Measurements from ENCODE around the gene ARHGAP27. TPM values are rescaled to one million over a fixed set of nuclear protein-coding genes. Genes with fewer than 3 reads are reported as not detected.
"Not testable (repeated sequence)": the region's sequence is repeated elsewhere in the genome, so short reads cannot be mapped to it uniquely, and the experiment has no call there.

Gene ARHGAP27
- total RNA-seq, 1 donor from 2014 or later, result 155 TPM

DNA sequence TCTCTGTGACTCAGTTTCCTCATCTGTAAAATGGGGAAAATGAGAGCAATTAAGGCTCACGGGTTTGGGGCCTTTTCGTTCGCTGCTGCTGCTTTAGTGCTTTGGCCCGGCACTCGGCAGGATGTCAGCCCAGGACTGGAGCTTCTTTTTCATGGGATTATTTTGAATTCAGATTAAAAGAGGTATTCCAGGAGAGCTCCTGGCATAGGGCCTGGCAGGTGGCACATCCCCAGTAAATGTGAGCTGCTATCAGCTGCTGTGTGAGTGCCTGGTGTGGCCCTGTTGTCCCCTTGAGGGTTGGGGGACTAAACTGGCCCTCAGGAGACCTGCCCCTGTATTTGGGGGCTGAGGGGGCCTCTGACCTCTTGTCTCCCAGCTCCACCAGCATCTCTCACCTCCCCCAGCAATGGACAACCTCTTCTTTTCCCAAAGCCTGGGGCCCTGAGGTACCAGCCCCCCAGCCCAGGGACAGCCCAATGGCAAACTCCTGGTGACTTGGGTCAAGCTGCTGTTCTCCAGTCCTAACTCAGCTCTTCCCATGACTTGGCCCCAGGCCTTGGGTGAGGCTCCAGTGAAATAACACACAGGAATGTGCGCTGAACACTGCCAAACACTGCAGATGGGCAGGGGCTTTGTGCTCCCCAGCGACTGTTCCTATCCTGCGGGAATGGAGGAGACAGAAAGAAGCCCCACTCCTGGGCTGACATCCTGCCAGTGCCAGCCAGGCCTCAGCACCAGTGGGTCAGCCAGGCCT lies 14.4 kb upstream of the ARHGAP27 start:
- DNase-seq (ENCODE audit: low spot score), result not testable (repeated sequence)
- Mint-ChIP-seq H3K4me3 (ENCODE audit: unreplicated experiment) (peak overlapping the region; percentile 51), H3K36me3 (ENCODE audit: low read depth, unreplicated experiment) (peaks cover 11% of the 10 kb centered on the region)

DNA sequence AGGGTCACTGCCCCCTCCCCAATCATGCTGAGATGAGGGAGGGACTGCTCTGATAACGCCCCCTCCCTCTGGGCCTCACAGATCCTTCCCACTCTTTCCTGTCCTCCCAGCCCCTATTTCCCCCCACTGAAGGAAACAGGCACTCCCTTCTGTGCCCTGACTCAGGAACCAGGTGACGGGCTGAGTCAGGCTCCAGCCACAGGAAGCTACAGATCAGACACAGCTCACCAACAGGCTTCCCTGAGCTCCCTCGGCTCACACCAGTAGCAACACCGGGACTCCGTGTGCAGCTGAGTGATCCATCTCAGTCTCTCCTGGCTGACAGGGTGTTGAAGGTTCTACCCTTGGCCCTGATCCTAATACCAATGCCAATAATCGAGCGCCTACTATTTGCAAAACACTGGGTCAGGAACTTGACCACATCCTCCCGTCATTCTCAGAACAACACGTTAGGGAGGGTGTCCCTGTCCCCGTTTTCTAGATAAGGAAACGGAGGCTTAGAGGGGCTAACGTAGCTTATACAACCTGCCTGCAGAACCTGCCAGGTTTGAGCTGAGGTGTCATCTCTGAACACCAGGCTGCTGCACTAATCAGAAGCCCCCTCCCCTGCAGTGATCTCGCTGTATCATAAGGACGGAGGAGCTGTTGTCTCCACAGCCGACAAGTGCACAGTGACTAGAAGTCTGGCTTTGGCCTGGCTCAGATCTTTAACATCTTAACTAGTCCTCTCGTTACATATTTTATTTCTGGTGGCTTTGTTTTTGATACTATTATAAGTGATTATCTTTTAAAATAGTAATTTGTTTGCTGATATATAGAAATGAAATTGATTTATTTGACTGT lies 13.5 kb upstream of the ARHGAP27 start:
- not testable (repeated sequence) for H3K4me3 Mint-ChIP-seq (ENCODE audit: unreplicated experiment); DNase-seq (ENCODE audit: low spot score); H3K9me3 Mint-ChIP-seq (ENCODE audit: unreplicated experiment); H3K27me3 Mint-ChIP-seq (ENCODE audit: unreplicated experiment)
- H3K27ac Mint-ChIP-seq (ENCODE audit: unreplicated experiment), result peak overlapping the region; percentile 92
- H3K4me1 Mint-ChIP-seq (ENCODE audit: unreplicated experiment), result peaks cover 26% of the 10 kb centered on the region
- H3K36me3 Mint-ChIP-seq (ENCODE audit: low read depth, unreplicated experiment), result peaks cover 11% of the 10 kb centered on the region

More for the DNA sequence above, 14.4 kb upstream of the ARHGAP27 start:
- H3K27me3 Mint-ChIP-seq (ENCODE audit: unreplicated experiment); H3K9me3 Mint-ChIP-seq (ENCODE audit: unreplicated experiment): not testable (repeated sequence)
- peak overlapping the region; percentile 72 for H3K27ac Mint-ChIP-seq (ENCODE audit: unreplicated experiment)
- peaks cover 26% of the 10 kb centered on the region for H3K4me1 Mint-ChIP-seq (ENCODE audit: unreplicated experiment)

DNA sequence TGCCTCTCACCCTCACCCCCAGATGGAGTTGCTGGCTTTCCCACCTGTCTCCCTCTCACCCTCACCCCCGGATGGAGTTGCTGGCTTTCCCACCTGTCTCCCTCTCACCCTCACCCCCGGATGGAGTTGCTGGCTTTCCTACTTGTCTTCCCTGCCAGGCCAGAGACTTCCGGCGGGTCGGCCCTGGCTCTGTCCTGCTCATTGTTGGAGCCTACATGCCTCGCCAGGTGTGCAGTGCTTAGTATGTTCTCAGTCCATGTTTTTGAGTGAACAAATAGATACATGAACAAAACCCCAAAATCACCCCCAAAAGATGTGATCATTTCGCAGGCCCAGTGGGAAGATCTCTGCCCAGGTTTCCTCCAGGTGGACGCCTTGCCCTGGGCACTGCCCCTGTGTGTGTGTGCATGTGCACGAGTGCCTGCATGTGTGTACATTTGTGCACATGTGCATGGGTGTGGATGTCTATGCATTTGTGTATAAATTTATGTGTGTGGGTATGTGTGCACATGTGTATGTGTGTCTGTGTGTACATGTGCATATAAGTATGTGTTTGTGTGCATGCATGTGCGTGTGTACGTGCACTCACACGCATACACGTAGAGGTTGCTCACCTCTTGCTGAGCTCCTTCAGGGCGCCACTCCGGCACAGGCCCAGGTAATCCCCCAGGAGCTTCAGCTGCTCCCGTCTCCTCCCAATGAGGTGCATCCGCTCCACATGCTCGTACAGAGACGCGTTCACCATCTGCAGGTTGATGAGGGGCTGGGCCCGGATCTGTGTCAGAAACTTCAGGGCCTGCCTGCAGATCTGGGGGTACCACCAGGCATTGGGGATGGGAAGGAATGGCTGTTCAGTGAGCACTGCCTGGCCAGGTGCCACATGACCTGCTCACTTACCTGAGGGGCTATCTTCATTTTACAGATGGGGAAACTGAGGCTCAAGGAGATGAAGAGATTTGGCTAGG lies 12.5 kb upstream of the ARHGAP27 start:
- not testable (repeated sequence) for H3K27me3 Mint-ChIP-seq (ENCODE audit: unreplicated experiment); H3K9me3 Mint-ChIP-seq (ENCODE audit: unreplicated experiment); DNase-seq (ENCODE audit: low spot score); H3K36me3 Mint-ChIP-seq (ENCODE audit: low read depth, unreplicated experiment)
- Mint-ChIP-seq H3K4me1 (ENCODE audit: unreplicated experiment) (peaks cover 29% of the 10 kb centered on the region), H3K27ac (ENCODE audit: unreplicated experiment) (peak overlapping the region; percentile 79), H3K4me3 (ENCODE audit: unreplicated experiment) (peak overlapping the region; percentile 69)

DNA sequence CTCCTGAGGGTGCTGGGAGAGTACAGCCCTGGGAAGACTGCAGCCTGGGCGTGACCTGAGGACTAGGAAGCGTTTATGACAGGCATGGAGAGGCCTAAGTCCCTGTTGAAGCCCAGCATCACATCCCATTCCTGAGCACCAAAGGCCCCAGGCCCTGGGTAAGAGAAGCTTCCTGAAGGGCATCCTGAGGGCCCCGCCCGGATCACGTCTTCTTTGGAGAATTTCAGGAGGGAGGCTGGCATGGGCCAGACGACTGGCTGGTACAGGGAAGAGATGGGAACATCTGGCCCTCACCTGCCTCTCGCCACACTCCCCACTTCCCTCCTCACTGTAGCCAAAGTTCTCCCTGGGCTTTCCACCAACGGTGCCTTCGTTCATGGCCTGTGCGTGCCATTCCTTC lies 11.6 kb upstream of the ARHGAP27 start:
- H3K27me3 Mint-ChIP-seq (ENCODE audit: unreplicated experiment); H3K27ac Mint-ChIP-seq (ENCODE audit: unreplicated experiment); H3K36me3 Mint-ChIP-seq (ENCODE audit: low read depth, unreplicated experiment); H3K4me3 Mint-ChIP-seq (ENCODE audit: unreplicated experiment); H3K9me3 Mint-ChIP-seq (ENCODE audit: unreplicated experiment); DNase-seq (ENCODE audit: low spot score): not testable (repeated sequence)
- peaks cover 33% of the 10 kb centered on the region for H3K4me1 Mint-ChIP-seq (ENCODE audit: unreplicated experiment)

DNA sequence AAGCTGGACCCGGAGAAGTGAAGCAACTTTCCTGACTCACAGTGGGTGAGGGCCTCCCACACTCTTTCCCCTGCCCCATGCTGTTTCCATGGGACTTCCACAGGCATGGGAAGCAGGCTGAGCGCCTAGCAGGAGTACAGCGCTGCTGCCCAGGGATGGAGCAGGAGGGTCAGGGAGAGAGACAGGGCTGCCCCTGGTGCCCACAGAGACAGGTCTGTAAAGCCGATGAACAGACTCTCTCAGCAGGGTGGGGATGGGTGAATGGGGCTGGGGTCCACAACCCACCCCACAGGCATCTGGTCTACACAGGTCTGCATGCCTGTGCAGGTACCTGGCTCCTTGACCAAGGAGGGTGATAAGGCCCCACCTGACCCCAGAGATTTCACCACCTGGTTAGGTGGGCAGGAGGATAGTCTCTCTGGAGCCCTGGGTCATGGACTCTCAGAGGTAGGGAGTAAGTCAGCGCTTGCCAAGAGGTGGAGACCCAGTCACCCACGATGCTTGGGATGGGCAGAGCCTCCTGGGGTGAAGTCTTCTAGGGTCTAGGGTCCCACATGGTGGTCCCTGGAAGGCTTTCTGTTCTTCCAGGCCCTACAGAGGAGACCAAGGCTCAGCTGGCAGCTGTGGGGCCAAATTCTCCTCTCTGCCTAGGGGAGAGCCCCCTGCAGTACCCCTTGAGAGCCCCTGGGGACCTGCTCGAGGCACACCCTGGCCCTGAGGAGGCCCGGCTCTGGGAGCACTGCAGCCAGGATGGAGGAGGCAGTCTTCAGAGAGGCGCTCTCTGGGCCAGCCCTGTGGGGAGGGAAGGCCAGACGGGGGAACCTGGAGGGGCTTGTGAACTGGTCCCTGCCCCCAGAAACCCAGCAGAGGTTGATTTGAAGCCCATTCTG lies 10.9 kb upstream of the ARHGAP27 start:
- not testable (repeated sequence) for H3K27ac Mint-ChIP-seq (ENCODE audit: unreplicated experiment); H3K27me3 Mint-ChIP-seq (ENCODE audit: unreplicated experiment); DNase-seq (ENCODE audit: low spot score); H3K4me3 Mint-ChIP-seq (ENCODE audit: unreplicated experiment); H3K36me3 Mint-ChIP-seq (ENCODE audit: low read depth, unreplicated experiment); H3K9me3 Mint-ChIP-seq (ENCODE audit: unreplicated experiment)
- peaks cover 33% of the 10 kb centered on the region for H3K4me1 Mint-ChIP-seq (ENCODE audit: unreplicated experiment)

DNA sequence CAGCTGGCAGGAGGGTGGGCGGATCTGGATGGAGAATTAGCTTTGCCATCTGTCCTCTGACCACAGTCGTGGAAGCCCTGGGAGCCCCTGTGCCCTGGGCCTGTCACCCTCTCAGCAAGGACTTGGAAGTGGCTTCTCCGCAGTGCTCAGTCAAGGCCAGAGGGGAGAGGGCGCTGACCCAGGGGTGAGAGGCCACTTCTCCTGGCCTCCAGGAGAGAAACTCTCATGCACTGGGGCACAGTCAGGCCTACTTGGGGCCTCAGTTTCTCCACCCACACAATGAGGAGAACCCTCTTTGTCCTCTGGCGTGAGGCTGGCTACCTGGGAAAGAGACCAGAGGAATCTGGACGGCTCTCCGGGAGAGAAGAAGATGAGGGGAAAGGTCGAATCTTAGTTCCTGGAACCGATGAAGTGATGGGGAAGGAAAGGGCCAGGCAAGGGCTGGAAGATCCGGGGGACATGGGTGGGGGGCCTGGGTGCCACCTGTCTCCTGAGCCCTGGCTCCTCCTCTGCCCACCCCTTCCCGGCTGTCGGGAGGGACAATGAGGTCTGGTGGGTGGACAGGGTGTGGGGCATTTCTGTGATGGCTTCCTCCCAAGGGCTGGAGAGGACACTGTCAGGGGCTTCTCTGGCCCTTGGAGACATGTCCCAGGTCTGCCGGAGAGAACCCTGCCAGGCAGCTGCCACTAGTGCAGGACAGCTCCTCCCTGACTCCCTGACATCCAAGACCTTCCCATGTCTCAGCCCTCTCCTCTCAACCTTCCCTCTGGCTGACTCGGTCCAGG lies 9.0 kb upstream of the ARHGAP27 start:
- H3K4me1 Mint-ChIP-seq (ENCODE audit: unreplicated experiment), result peaks cover 24% of the 10 kb centered on the region
- H3K27me3 Mint-ChIP-seq (ENCODE audit: unreplicated experiment), result peaks cover 9% of the 10 kb centered on the region
- H3K4me3 Mint-ChIP-seq (ENCODE audit: unreplicated experiment), result no peak overlapping the region
- TF ChIP-seq, protein P1, sequence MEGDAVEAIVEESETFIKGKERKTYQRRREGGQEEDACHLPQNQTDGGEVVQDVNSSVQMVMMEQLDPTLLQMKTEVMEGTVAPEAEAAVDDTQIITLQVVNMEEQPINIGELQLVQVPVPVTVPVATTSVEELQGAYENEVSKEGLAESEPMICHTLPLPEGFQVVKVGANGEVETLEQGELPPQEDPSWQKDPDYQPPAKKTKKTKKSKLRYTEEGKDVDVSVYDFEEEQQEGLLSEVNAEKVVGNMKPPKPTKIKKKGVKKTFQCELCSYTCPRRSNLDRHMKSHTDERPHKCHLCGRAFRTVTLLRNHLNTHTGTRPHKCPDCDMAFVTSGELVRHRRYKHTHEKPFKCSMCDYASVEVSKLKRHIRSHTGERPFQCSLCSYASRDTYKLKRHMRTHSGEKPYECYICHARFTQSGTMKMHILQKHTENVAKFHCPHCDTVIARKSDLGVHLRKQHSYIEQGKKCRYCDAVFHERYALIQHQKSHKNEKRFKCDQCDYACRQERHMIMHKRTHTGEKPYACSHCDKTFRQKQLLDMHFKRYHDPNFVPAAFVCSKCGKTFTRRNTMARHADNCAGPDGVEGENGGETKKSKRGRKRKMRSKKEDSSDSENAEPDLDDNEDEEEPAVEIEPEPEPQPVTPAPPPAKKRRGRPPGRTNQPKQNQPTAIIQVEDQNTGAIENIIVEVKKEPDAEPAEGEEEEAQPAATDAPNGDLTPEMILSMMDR (IDR thresholded peaks at IDR 0.05; ENCODE audit: unreplicated experiment), result no peak
- DNase-seq (ENCODE audit: low spot score), result no peak
- H3K36me3 Mint-ChIP-seq (ENCODE audit: low read depth, unreplicated experiment), result peaks cover 8% of the 10 kb centered on the region
- H3K27ac Mint-ChIP-seq (ENCODE audit: unreplicated experiment), result no peak overlapping the region
- H3K9me3 Mint-ChIP-seq (ENCODE audit: unreplicated experiment), result no peaks in the 10 kb centered on the region

DNA sequence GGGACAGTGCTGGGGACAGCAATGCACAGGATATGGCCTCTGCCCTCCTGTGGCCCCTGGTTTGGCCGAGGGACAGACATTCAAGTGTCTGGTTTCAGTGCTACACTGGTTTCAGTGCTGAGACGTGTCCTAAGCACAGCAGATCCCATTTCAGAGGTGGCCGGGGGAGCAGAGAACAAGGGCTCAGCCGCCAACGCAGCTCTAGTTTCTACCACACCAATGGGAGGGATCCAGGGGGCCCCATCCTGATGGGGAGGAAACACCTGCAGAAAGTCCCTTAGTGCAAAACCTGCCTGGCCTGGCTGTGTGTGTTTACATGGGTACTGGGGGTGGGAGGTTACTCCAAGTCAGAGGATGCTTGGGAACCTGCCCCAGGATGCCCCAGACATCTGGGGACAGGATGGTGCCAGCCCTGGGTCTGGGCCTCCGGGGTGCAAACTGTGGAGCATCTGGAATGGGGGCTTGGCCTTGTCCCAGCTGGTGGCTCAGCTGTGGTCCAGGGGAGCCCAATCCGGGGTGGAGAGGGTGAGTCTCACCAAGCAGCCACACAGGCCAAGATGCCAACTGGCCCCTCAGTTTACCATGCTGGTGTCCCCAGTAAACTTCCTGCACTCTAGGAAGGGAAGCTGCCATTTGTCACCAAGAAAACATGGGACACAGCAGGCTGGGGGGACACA lies 8.3 kb upstream of the ARHGAP27 start:
- H3K27me3 Mint-ChIP-seq (ENCODE audit: unreplicated experiment), result not testable (repeated sequence)

More for the DNA sequence above, 8.3 kb upstream of the ARHGAP27 start:
- H3K4me1 Mint-ChIP-seq (ENCODE audit: unreplicated experiment), result peaks cover 19% of the 10 kb centered on the region
- not testable (repeated sequence) for DNase-seq (ENCODE audit: low spot score); H3K4me3 Mint-ChIP-seq (ENCODE audit: unreplicated experiment); H3K27ac Mint-ChIP-seq (ENCODE audit: unreplicated experiment); H3K9me3 Mint-ChIP-seq (ENCODE audit: unreplicated experiment); H3K36me3 Mint-ChIP-seq (ENCODE audit: low read depth, unreplicated experiment)

All from endothelial cell (in vitro differentiated cells).